HEK293T (cell line): ENCODE measurements around the gene KCNQ1OT1.

Source experiments
- CTCF ChIA-PET: fragments of 350-600 bp; formaldehyde crosslinking; extraction: SDS; loops from one replicate; lab custom pipeline; 2021; ENCODE audit warnings: antibody characterized with exemption, inconsistent platforms; lab: Yijun Ruan, JAX
- POLR2A ChIA-PET: fragments of 350-600 bp; formaldehyde crosslinking; extraction: SDS; loops from one replicate; lab custom pipeline; 2020; ENCODE audit warnings: antibody characterized with exemption, inconsistent platforms; lab: Yijun Ruan, JAX
- DNase-seq: peaks from one replicate; pipeline ENCODE4 v3.0.0; 2012; ENCODE audit warnings: mixed read lengths; ENCODE audit errors: extremely low spot score
- ARNT ChIP-seq: fragments of 450-650 bp; IDR thresholded peaks from 2 replicates; pipeline ENCODE4 v1.6.1; 2017; ENCODE audit warnings: mild to moderate bottlenecking
- BHLHE40 ChIP-seq: fragments of 450-650 bp; IDR thresholded peaks from 2 replicates; pipeline ENCODE4 v1.6.1; 2016; ENCODE audit warnings: mild to moderate bottlenecking, moderate library complexity, borderline replicate concordance
- CTBP1 ChIP-seq: fragments of 450-650 bp; IDR thresholded peaks from 2 replicates; pipeline ENCODE4 v1.6.1; 2016; ENCODE audit warnings: borderline replicate concordance
- ELF4 ChIP-seq: fragments of 450-650 bp; IDR thresholded peaks from 2 replicates; pipeline ENCODE4 v1.6.1; 2017; ENCODE audit warnings: antibody characterized with exemption
- FOXA1 ChIP-seq: fragments of 450-650 bp; IDR thresholded peaks from 2 replicates; pipeline ENCODE4 v1.6.1; 2016; ENCODE audit warnings: mild to moderate bottlenecking
- FOXK2 ChIP-seq: fragments of 450-650 bp; IDR thresholded peaks from 2 replicates; pipeline ENCODE4 v1.6.1; 2016; ENCODE audit warnings: mild to moderate bottlenecking
- FOXM1 ChIP-seq: fragments of 450-650 bp; IDR thresholded peaks from 2 replicates; pipeline ENCODE4 v1.6.1; 2017; ENCODE audit warnings: mild to moderate bottlenecking, borderline replicate concordance
- HDGF ChIP-seq: fragments of 450-650 bp; IDR thresholded peaks from 2 replicates; pipeline ENCODE4 v1.6.1; 2017; ENCODE audit warnings: antibody characterized with exemption, borderline replicate concordance
- L3MBTL2 ChIP-seq: fragments of 450-650 bp; conservative IDR thresholded peaks from 2 replicates; pipeline ENCODE4 v1.6.1; 2016; ENCODE audit warnings: mild to moderate bottlenecking
- LEF1 ChIP-seq: fragments of 450-650 bp; IDR thresholded peaks from 2 replicates; pipeline ENCODE4 v1.6.1; 2017; ENCODE audit warnings: mild to moderate bottlenecking, borderline replicate concordance
- NFRKB ChIP-seq: fragments of 450-650 bp; IDR thresholded peaks from 2 replicates; pipeline ENCODE4 v1.6.1; 2016; ENCODE audit warnings: mild to moderate bottlenecking, moderate library complexity
- SP1 ChIP-seq: fragments of 450-650 bp; IDR thresholded peaks from 2 replicates; pipeline ENCODE4 v1.6.1; 2017
- SUZ12 ChIP-seq: fragments of 450-650 bp; IDR thresholded peaks from 2 replicates; pipeline ENCODE4 v1.6.1; 2016; ENCODE audit warnings: mild to moderate bottlenecking
- TARDBP ChIP-seq: fragments of 450-650 bp; IDR thresholded peaks from 2 replicates; pipeline ENCODE4 v1.6.1; 2016
- ZNF384 ChIP-seq: fragments of 450-650 bp; IDR thresholded peaks from 2 replicates; pipeline ENCODE4 v1.6.1; 2016
- TF ChIP-seq, protein P1 (sequence below): fragments of 450-650 bp; IDR thresholded peaks from 2 replicates; pipeline ENCODE4 v1.6.1; 2016

KCNQ1OT1 gene

DNA sequence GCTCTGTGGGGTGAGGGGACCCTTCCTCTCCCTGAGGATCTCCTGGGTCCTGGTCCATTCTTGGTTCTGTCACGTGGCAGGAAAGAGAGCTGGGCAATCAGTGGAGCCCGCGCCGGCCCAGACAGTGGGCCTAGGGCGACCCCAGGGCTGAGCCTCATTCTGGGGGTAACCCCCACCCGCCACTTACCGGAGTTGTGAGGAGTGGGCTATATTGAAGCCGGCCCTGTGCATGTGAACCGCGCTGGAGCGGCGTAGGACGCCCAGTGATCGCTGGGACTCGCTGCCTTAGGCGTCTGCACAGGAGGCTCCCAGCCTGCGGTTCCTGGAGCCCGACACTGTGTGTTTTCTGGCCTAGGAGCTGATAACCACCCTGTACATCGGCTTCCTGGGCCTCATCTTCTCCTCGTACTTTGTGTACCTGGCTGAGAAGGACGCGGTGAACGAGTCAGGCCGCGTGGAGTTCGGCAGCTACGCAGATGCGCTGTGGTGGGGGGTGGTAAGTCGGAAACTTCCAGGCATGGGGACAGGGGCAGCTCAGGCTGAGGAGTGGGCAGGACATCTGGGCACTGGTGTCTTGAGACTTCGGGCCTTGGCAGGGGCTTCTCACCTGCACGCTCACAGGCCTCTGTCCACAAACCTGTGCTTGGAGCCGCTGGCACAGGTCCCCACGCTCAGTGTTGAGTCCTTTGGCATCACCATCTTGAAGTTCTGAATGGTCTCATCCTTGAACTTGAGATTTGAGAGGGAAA is 127.1 kb downstream of the KCNQ1OT1 start:
- CTCF ChIA-PET = no interaction called here
- no peak for TF ChIP-seq TARDBP
- no peak for TF ChIP-seq ZNF384
- no peak for TF ChIP-seq FOXK2
- no peak for TF ChIP-seq L3MBTL2
- TF ChIP-seq FOXM1 = no peak
- no peak for TF ChIP-seq LEF1
- no peak for TF ChIP-seq FOXA1
- no peak for TF ChIP-seq SP1
- TF ChIP-seq NFRKB = no peak
- no peak for TF ChIP-seq BHLHE40
- no peak for TF ChIP-seq HDGF
- TF ChIP-seq, protein P1, sequence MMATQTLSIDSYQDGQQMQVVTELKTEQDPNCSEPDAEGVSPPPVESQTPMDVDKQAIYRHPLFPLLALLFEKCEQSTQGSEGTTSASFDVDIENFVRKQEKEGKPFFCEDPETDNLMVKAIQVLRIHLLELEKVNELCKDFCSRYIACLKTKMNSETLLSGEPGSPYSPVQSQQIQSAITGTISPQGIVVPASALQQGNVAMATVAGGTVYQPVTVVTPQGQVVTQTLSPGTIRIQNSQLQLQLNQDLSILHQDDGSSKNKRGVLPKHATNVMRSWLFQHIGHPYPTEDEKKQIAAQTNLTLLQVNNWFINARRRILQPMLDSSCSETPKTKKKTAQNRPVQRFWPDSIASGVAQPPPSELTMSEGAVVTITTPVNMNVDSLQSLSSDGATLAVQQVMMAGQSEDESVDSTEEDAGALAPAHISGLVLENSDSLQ = no peak
- TF ChIP-seq ARNT = no peak
- no peak for TF ChIP-seq CTBP1
- TF ChIP-seq SUZ12 = no peak
- no peak for TF ChIP-seq ELF4

DNA sequence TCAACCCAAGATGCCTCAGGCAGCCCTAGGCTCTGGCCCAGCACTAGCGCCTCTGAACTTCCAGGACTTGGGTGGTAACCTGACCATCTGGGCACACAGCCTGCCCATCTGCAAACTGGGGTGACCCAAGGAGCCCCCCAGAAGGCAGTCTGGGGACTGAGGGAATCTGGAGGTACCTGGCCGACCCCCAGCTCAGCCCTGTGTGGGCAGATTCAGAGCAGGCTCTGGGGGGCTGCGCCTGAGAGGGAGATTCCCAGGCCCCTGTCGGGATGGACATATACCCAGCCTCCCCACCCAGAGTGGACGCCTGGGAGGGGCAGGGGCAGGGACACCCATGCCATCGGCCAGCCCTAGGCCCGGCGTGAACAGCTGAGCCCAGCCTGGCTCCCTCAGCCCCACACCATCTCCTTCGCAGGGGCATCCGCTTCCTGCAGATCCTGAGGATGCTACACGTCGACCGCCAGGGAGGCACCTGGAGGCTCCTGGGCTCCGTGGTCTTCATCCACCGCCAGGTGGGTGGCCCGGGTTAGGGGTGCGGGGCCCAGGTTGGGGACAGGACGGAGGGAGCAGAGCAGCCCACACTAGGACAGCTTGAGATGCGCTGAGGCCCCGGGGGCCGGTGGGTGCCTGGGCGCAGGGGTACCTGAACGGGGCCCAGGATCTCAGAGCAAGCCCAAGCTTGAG is 128.1 kb downstream of the KCNQ1OT1 start:
- CTCF ChIA-PET = no interaction called here
- no peak for DNase-seq
- POLR2A ChIA-PET = no interaction called here
- TF ChIP-seq ARNT (no peak), BHLHE40 (no peak), L3MBTL2 (no peak), LEF1 (no peak), FOXA1 (no peak), SUZ12 (no peak), TARDBP (no peak), NFRKB (no peak), ZNF384 (no peak), FOXK2 (no peak), ELF4 (no peak), HDGF (no peak), CTBP1 (no peak), FOXM1 (no peak), SP1 (no peak)
- TF ChIP-seq, protein P1 = no peak

More for the DNA sequence above, 127.1 kb downstream of the KCNQ1OT1 start:
- no peak for DNase-seq
- POLR2A ChIA-PET = no interaction called here

DNA sequence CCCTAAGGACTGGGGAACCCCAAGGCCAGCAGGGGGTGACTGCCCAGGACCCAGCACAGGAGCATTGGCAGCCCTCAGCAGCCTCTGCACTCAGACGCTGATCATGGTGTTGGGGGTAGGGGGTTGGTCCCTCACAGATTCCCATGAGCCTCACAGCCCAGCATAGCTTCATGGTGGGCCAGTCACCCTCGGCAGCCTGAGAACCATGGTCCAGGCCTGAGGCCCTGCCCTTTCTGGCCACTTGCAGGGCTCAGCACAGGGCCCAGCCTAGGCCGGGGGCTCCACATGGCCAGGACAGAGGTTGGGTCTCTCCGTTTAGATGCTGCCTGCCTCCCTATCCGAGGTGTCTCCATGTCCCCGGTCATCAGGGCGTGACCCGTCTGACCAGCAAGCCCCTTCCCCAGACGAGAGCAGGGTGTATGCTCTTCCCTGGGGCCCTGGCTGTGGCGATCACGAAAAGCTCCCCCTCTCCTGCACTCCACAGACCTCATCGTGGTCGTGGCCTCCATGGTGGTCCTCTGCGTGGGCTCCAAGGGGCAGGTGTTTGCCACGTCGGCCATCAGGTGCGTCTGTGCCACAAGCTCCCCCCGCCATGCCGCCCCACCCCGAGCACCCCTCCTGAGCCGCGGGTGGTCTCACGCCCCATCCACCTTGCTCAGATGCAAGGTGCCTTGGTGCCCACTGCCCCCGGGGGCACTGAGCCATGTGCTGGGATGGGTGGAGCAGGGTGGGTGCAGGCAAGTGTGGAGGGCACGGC is 128.8 kb downstream of the KCNQ1OT1 start:
- no peak for DNase-seq
- POLR2A ChIA-PET = no interaction called here
- CTCF ChIA-PET = no interaction called here
- TF ChIP-seq ELF4 (no peak), L3MBTL2 (no peak), FOXK2 (no peak), FOXM1 (no peak), CTBP1 (no peak), BHLHE40 (no peak)

DNA sequence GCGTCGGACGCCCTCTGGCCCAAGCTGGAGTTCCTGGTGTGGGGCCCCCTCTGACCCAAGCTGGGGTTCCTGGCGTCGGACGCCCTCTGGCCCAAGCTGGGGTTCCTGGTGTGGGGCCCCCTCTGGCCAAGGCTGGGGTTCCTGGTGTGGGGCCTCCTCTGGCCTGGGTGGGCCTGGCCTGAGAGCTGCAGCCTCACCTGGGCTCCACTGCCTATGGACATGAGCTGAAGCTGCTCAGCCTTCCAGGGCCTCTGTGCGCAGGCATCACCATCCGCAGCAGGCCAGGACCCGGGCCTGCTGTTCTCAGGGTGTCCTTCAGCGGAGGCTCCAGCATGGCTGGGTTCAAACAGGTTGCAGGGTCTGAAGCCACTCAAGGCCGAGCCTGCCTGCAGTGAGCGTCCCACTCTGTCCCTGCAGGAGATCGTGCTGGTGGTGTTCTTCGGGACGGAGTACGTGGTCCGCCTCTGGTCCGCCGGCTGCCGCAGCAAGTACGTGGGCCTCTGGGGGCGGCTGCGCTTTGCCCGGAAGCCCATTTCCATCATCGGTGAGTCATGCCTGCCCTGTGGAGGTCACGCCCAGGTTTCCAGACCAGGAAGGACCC is 129.5 kb downstream of the KCNQ1OT1 start:
- TF ChIP-seq LEF1 (no peak), FOXM1 (no peak), TARDBP (no peak), L3MBTL2 (no peak), NFRKB (no peak), FOXK2 (no peak), CTBP1 (no peak), ELF4 (no peak), BHLHE40 (no peak), HDGF (no peak), SUZ12 (no peak), FOXA1 (no peak), ZNF384 (no peak), SP1 (no peak), ARNT (no peak)
- TF ChIP-seq, protein P1 = no peak
- no peak for DNase-seq
- ChIA-PET POLR2A (no interaction called here), CTCF (no interaction called here)

DNA sequence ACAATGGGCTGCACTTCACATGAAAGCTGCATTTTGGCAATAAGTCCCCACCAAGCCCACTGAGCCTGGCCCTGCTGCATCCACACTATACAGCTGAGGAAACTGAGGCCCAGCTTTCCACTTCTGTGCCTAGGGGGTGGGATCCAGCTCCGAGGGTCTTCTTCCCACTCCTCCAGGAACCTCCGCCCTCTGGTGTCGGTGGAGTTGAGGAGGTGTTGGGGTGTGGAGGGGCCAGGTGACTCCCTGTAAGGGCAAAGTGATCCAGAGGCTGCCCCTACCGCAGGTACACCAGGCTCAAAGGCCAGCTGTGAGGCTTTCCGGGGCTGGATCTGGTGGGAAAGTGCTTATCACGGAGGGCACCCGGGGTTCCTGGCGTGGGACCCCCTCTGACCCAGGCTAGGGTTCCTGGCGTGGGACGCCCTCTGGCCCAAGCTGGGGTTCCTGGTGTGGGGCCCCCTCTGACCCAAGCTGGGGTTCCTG is 130.0 kb downstream of the KCNQ1OT1 start:
- ChIA-PET CTCF (no interaction called here), POLR2A (no interaction called here)

More for the DNA sequence above, 130.0 kb downstream of the KCNQ1OT1 start:
- no peak for TF ChIP-seq L3MBTL2
- no peak for TF ChIP-seq FOXM1
- TF ChIP-seq NFRKB = no peak
- TF ChIP-seq HDGF = no peak
- no peak for TF ChIP-seq TARDBP
- no peak for TF ChIP-seq CTBP1
- no peak for TF ChIP-seq FOXK2
- TF ChIP-seq ELF4 = no peak
- TF ChIP-seq, protein P1 = no peak
- no peak for TF ChIP-seq ZNF384
- TF ChIP-seq FOXA1 = no peak
- no peak for TF ChIP-seq SUZ12
- no peak for TF ChIP-seq LEF1
- no peak for TF ChIP-seq BHLHE40
- TF ChIP-seq ARNT = no peak
- DNase-seq = no peak
